HL-60 (cell line): ENCODE measurements around the gene NUP62.

Experiments
- DNase-seq, 2 experiments: peaks; one replicate each; pipeline ENCODE4 v3.0.0-alpha.2; 2010 to 2020; ENCODE audit warnings: low read depth in 1 of 2, low spot score in 1 of 2
- H3K27ac ChIP-seq: fragments of 250-450 bp; sonication (Bioruptor Pico); replicated peaks from 2 replicates; pipeline ENCODE4 v1.5.1; 2020; ENCODE audit warnings: mild to moderate bottlenecking, moderate library complexity
- H3K27me3 ChIP-seq: fragments of 250-450 bp; sonication (Bioruptor Pico); 2 replicates; pipeline ENCODE4 v1.5.1; 2021; ENCODE audit warnings: mild to moderate bottlenecking, moderate library complexity; ENCODE audit not compliant: insufficient read depth, poor library complexity, severe bottlenecking
- H3K4me3 ChIP-seq: replicated peaks from 2 replicates; pipeline ENCODE4 v1.5.1; 2011; ENCODE audit warnings: mild to moderate bottlenecking, control low read depth, low read length; ENCODE audit not compliant: insufficient read depth
- GABPA ChIP-seq: IDR thresholded peaks from 2 replicates; pipeline ENCODE4 v1.6.1; 2012; ENCODE audit warnings: low read depth
- POLR2AphosphoS5 ChIP-seq: IDR thresholded peaks from 2 replicates; pipeline ENCODE4 v1.6.1; 2012; ENCODE audit warnings: low read depth
- SPI1 ChIP-seq: IDR thresholded peaks from 2 replicates; pipeline ENCODE4 v1.6.1; 2012; ENCODE audit warnings: low read depth, mild to moderate bottlenecking, borderline replicate concordance
- TF ChIP-seq, protein P1 (sequence below): IDR thresholded peaks from 2 replicates; pipeline ENCODE4 v1.6.1; 2012; ENCODE audit warnings: low read depth; ENCODE audit not compliant: insufficient replicate concordance
- TF ChIP-seq, protein P2 (sequence below): IDR thresholded peaks from one replicate; pipeline ENCODE4 v1.5.1; 2011; ENCODE audit warnings: low read length, control low read depth, inconsistent platforms; ENCODE audit not compliant: insufficient read depth

Gene NUP62

GRCh38 chr19:49977076-49977475 is 47.8 kb upstream of the NUP62 start:
- H3K4me3 ChIP-seq: no peak overlapping the region
- DNase-seq: no peak
- no peak overlapping the region for H3K27ac ChIP-seq
- no peaks in the 10 kb centered on the region for H3K27me3 ChIP-seq
- TF ChIP-seq SPI1 (no peak), POLR2AphosphoS5 (no peak), GABPA (no peak)
- TF ChIP-seq, protein P1, sequence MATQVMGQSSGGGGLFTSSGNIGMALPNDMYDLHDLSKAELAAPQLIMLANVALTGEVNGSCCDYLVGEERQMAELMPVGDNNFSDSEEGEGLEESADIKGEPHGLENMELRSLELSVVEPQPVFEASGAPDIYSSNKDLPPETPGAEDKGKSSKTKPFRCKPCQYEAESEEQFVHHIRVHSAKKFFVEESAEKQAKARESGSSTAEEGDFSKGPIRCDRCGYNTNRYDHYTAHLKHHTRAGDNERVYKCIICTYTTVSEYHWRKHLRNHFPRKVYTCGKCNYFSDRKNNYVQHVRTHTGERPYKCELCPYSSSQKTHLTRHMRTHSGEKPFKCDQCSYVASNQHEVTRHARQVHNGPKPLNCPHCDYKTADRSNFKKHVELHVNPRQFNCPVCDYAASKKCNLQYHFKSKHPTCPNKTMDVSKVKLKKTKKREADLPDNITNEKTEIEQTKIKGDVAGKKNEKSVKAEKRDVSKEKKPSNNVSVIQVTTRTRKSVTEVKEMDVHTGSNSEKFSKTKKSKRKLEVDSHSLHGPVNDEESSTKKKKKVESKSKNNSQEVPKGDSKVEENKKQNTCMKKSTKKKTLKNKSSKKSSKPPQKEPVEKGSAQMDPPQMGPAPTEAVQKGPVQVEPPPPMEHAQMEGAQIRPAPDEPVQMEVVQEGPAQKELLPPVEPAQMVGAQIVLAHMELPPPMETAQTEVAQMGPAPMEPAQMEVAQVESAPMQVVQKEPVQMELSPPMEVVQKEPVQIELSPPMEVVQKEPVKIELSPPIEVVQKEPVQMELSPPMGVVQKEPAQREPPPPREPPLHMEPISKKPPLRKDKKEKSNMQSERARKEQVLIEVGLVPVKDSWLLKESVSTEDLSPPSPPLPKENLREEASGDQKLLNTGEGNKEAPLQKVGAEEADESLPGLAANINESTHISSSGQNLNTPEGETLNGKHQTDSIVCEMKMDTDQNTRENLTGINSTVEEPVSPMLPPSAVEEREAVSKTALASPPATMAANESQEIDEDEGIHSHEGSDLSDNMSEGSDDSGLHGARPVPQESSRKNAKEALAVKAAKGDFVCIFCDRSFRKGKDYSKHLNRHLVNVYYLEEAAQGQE: no peak
- TF ChIP-seq, protein P2, sequence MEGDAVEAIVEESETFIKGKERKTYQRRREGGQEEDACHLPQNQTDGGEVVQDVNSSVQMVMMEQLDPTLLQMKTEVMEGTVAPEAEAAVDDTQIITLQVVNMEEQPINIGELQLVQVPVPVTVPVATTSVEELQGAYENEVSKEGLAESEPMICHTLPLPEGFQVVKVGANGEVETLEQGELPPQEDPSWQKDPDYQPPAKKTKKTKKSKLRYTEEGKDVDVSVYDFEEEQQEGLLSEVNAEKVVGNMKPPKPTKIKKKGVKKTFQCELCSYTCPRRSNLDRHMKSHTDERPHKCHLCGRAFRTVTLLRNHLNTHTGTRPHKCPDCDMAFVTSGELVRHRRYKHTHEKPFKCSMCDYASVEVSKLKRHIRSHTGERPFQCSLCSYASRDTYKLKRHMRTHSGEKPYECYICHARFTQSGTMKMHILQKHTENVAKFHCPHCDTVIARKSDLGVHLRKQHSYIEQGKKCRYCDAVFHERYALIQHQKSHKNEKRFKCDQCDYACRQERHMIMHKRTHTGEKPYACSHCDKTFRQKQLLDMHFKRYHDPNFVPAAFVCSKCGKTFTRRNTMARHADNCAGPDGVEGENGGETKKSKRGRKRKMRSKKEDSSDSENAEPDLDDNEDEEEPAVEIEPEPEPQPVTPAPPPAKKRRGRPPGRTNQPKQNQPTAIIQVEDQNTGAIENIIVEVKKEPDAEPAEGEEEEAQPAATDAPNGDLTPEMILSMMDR: no peak

- Histone ChIP-seq H3K27ac (no peak overlapping the region), H3K4me3 (no peak overlapping the region), H3K27me3 (no peaks in the 10 kb centered on the region)
- TF ChIP-seq POLR2AphosphoS5 (no peak), SPI1 (no peak), GABPA (no peak)
- TF ChIP-seq, protein P2: no peak
- TF ChIP-seq, protein P1: no peak
- no peak for DNase-seq
Measured at GRCh38 chr19:49976496-49976895, 47.2 kb upstream of the NUP62 start.

- H3K4me3 ChIP-seq: no peak overlapping the region
- TF ChIP-seq, protein P1: no peak
- no peak for TF ChIP-seq GABPA
- TF ChIP-seq POLR2AphosphoS5: no peak
- TF ChIP-seq, protein P2: no peak
- no peak for TF ChIP-seq SPI1
- DNase-seq: no peak
- H3K27me3 ChIP-seq: no peaks in the 10 kb centered on the region
- no peak overlapping the region for H3K27ac ChIP-seq
Measured at GRCh38 chr19:49975051-49975450, 45.7 kb upstream of the NUP62 start.
